K562 (cell line): ENCODE data around the gene KIF21A. TPM values are rescaled to one million over a fixed set of nuclear protein-coding genes. Genes with fewer than 3 reads are reported as not detected.

Experiments used
- ATAC-seq: fragments of 200-7000 bp; cut with Tn5 transposase; 3 replicates; pipeline ENCODE4 v1.9.1; 2020; ENCODE audit warnings: moderate library complexity
- BruUV-seq: library from RNA; stranded (reverse); fragments of 400-500 nt; replicated peaks from 2 replicates; lab custom pipeline; 2021; lab: Mats Ljungman, UMichigan
- CTCF ChIA-PET: fragments of 300-600 bp; formaldehyde crosslinking; extraction: SDS; loops from one replicate; lab custom pipeline; 2021; ENCODE audit warnings: low intra/inter-chr PET ratio; lab: Yijun Ruan, JAX
- POLR2A ChIA-PET: fragments of 300-600, 350-650 bp; sonication (Branson Sonifier 250); formaldehyde crosslinking; extraction: SDS; loops from one replicate; lab custom pipeline; 2021; ENCODE audit warnings: antibody characterized with exemption, inconsistent platforms; lab: Yijun Ruan, JAX
- DNase-seq, 4 experiments: peaks; one replicate each; pipeline versions ENCODE4 v3.0.0 to v3.0.0-alpha.2; 2011 to 2018; ENCODE audit warnings: low spot score in 3 of 4, mixed read lengths in 3 of 4; ENCODE audit errors: extremely low read depth in 1 of 4
- FAIRE-seq: peaks from 2 replicates; lab custom pipeline; 2011; peaks lifted over from hg19 to GRCh38; lab: Jason Lieb, UNC
- H2AFZ ChIP-seq: 2 replicates; pipeline ENCODE4 v1.6.0; 2011; ENCODE audit warnings: low read depth, low read length, control low read depth, inconsistent platforms
- H3K27ac ChIP-seq: fragments of 200-600 bp; 3 replicates; pipeline ENCODE4 v1.8.0; 2011; ENCODE audit warnings: low read depth, mild to moderate bottlenecking, control low read depth, inconsistent platforms, low read length, moderate library complexity, mixed read lengths; ENCODE audit errors: extremely low read depth
- H3K27me3 ChIP-seq, 2 experiments: fragments of 300-600 bp in 1 of 2; 2 replicates in 1 of 2; 3 replicates in 1 of 2; pipeline versions ENCODE4 v1.6.0 to v1.8.0; 2011; ENCODE audit warnings: inconsistent platforms in 2 of 2, low read length in 2 of 2, mild to moderate bottlenecking in 1 of 2, mixed read lengths in 1 of 2, moderate library complexity in 1 of 2; ENCODE audit not compliant: control insufficient read depth in 2 of 2, insufficient read depth in 2 of 2
- H3K36me3 ChIP-seq: fragments of 300-600 bp; 3 replicates; pipeline ENCODE4 v1.8.0; 2011; ENCODE audit warnings: mild to moderate bottlenecking, low read length, inconsistent platforms; ENCODE audit not compliant: control insufficient read depth, insufficient read depth
- H3K4me1 ChIP-seq, 2 experiments: fragments of 200-600 bp in 1 of 2; replicated peaks in 1 of 2; 2 replicates in 1 of 2; 3 replicates in 1 of 2; pipeline versions ENCODE4 v1.5.1 to v1.8.0; 2011; ENCODE audit warnings: inconsistent platforms in 2 of 2, low read length in 2 of 2, mild to moderate bottlenecking in 1 of 2, mixed read lengths in 1 of 2, moderate library complexity in 1 of 2; ENCODE audit not compliant: control insufficient read depth in 2 of 2, insufficient read depth in 2 of 2
- H3K4me2 ChIP-seq: 2 replicates; pipeline ENCODE4 v1.6.1; 2011; ENCODE audit warnings: low read length, control low read depth, inconsistent platforms, mixed read lengths; ENCODE audit not compliant: insufficient read depth
- H3K4me3 ChIP-seq: fragments of 200-600 bp; sonication (generic), shearing (Covaris generic); 2 replicates; pipeline ENCODE4 v1.5.1; 2016; ENCODE audit warnings: control low read depth, inconsistent platforms
- H3K79me2 ChIP-seq: fragments of 200-600 bp; 3 replicates; pipeline ENCODE4 v1.8.0; 2011; ENCODE audit warnings: low read length, inconsistent platforms; ENCODE audit not compliant: control insufficient read depth, insufficient read depth
- H3K9ac ChIP-seq, 2 experiments: 2 replicates each; pipeline versions ENCODE4 v1.6.0 to v1.6.1; 2011; ENCODE audit warnings: low read depth in 2 of 2, low read length in 2 of 2, control low read depth in 1 of 2, inconsistent platforms in 1 of 2, mild to moderate bottlenecking in 1 of 2, mixed read lengths in 1 of 2; ENCODE audit not compliant: insufficient read depth in 1 of 2
- H3K9me1 ChIP-seq: one replicate; pipeline ENCODE4 v1.6.0; 2011; ENCODE audit warnings: inconsistent platforms, mild to moderate bottlenecking, low read length, moderate library complexity; ENCODE audit not compliant: control insufficient read depth, insufficient read depth
- H3K9me3 ChIP-seq: replicated peaks from 2 replicates; pipeline ENCODE4 v1.5.1; 2011; ENCODE audit warnings: low read depth, low read length, inconsistent platforms; ENCODE audit not compliant: control insufficient read depth, insufficient read depth
- H4K20me1 ChIP-seq: replicated peaks from 2 replicates; pipeline ENCODE4 v1.6.1; 2011; ENCODE audit warnings: low read length, inconsistent platforms, mixed read lengths; ENCODE audit not compliant: control insufficient read depth, insufficient read depth
- CREB1 ChIP-seq, 2 experiments: sonication (generic) in 1 of 2; formaldehyde crosslinking in 1 of 2; IDR thresholded peaks; 2 replicates each; pipeline versions ENCODE4 v1.6.1 to v1.8.0; 2012 to 2022; ENCODE audit warnings: inconsistent platforms in 1 of 2, mild to moderate bottlenecking in 1 of 2, missing genetic modification reagents in 1 of 2, moderate library complexity in 1 of 2
- E2F4 ChIP-seq: sonication (generic); formaldehyde crosslinking; IDR thresholded peaks from 2 replicates; pipeline ENCODE4 v1.8.0; 2022; ENCODE audit warnings: mild to moderate bottlenecking, low read depth, missing genetic modification reagents
- ELK1 ChIP-seq: sonication (generic); formaldehyde crosslinking; IDR thresholded peaks from 2 replicates; pipeline ENCODE4 v1.8.1; 2022; ENCODE audit warnings: missing genetic modification reagents
- FOXK2 ChIP-seq, 2 experiments: fragments of 450-650 bp; IDR thresholded peaks in 1 of 2; conservative IDR thresholded peaks in 1 of 2; 2 replicates each; pipeline ENCODE4 v1.6.1; 2016; ENCODE audit warnings: low read depth in 2 of 2, mild to moderate bottlenecking in 1 of 2
- NFE2L1 ChIP-seq: fragments of 450-650 bp; IDR thresholded peaks from 2 replicates; pipeline ENCODE4 v1.6.1; 2016; ENCODE audit warnings: missing genetic modification characterization, low read depth, mild to moderate bottlenecking, missing compliant biosample characterization, moderate library complexity, borderline replicate concordance
- PYGO2 ChIP-seq: fragments of 450-650 bp; IDR thresholded peaks from 2 replicates; pipeline ENCODE4 v1.6.1; 2016; ENCODE audit warnings: mild to moderate bottlenecking, missing genetic modification characterization, moderate library complexity, missing compliant biosample characterization
- WGBS: fragments of 100-300 bp; shearing (Covaris generic); methylation state at CpG from one replicate; pipeline ENCODE4 v1.1.6; 2016; ENCODE audit warnings: low coverage, mixed read lengths; ENCODE audit not compliant: insufficient coverage; ENCODE audit errors: missing lambda C conversion rate; 5-methylcytosine and 5-hydroxymethylcytosine counted together
- in situ Hi-C: fragments of 300-500 bp; cut with MboI; formaldehyde crosslinking; loops from 4 replicates; pipeline ENCODE4 v1.15.0; 2018; ENCODE audit warnings: inconsistent platforms, mixed read lengths
- intact Hi-C: fragments of 100-400 bp; cut with micrococcal nuclease; formaldehyde crosslinking; loops from 2 replicates; pipeline ENCODE4 v1.14.2; 2022
- polyA plus RNA-seq, 8 experiments: library from polyadenylated mRNA; depleted of rRNA in 4 of 8; stranded (reverse) in 5 of 8; unstranded in 3 of 8; fragments of >200 nt; fragmentation: Nextera tagmentation in 2 of 8; fragmentation: Illumina TruSeq in 1 of 8; extraction: Ambion mirVana in 2 of 8; extraction: Trizol in 1 of 8; gene quantifications; 2 replicates each; pipeline versions ENCODE4 v1.2.1 to v1.2.3, GENCODE V29; 2011 to 2014; ENCODE audit warnings: inconsistent platforms in 1 of 8, missing spikeins in 1 of 8
- total RNA-seq, 7 experiments: library from RNA; depleted of rRNA in 6 of 7; stranded (reverse); fragments of >200 nt in 6 of 7; fragmentation: Illumina TruSeq in 2 of 7; extraction: Trizol in 2 of 7; gene quantifications; 2 replicates each; pipeline versions ENCODE4 v1.2.1 to v1.2.3, GENCODE V29; 2011 to 2021; ENCODE audit warnings: low replicate concordance in 1 of 7

KIF21A gene
- total and polyA plus RNA-seq, 9 of the 15 experiments (the other 6 are each of a cell fraction or from before 2014, with no cell fraction given): 17.7 to 45.0 (median 30.3) TPM

- WGBS: 0% methylated on average over 1 of the region's 1 CpG
- in situ Hi-C loops: loop anchor here (25.0 kb wide), 1 partner anchor 915 kb away; no protein-coding TSS in a partner anchor
- CTCF ChIA-PET: no interaction called here
These were observed 190.3 kb downstream of the KIF21A start for GRCh38 chr12:39252628-39253027.

More at GRCh38 chr12:39252628-39253027, 190.3 kb downstream of the KIF21A start:
- no peak overlapping the region for H3K27ac ChIP-seq
- H4K20me1 ChIP-seq: no peaks in the 10 kb centered on the region
- ATAC-seq (no peak), DNase-seq (no peak), FAIRE-seq (no peak)
- no peaks in the 10 kb centered on the region for H3K27me3 ChIP-seq
- POLR2A ChIA-PET: no interaction called here
- BruUV-seq: no TSS peak
- no peak overlapping the region for H3K9ac ChIP-seq
- intact Hi-C loops: no loop called here
- no peak overlapping the region for H2AFZ ChIP-seq
- H3K36me3 ChIP-seq: no peaks in the 10 kb centered on the region
- TF ChIP-seq PYGO2 (no peak), ELK1 (no peak), E2F4 (CRISPR knock-in tag) (no peak), CREB1 (IDR thresholded peaks at IDR 0.05) (no peak), CREB1 (CRISPR knock-in tag; IDR thresholded peaks at IDR 0.05) (no peak), FOXK2 (conservative IDR thresholded peaks at IDR 0.05 in 1 of 2, IDR thresholded peaks at IDR 0.05 in 1 of 2; ENCODE audit: low read depth in 2 of 2) (no peak), NFE2L1 (no peak)
- H3K79me2 ChIP-seq: no peaks in the 10 kb centered on the region
- H3K4me2 ChIP-seq: no peak overlapping the region
- no peaks in the 10 kb centered on the region for H3K9me3 ChIP-seq
- no peaks in the 10 kb centered on the region for H3K4me1 ChIP-seq
- no peak overlapping the region for H3K4me3 ChIP-seq
- no peaks in the 10 kb centered on the region for H3K9me1 ChIP-seq

Other genes with a start within 250 kb of the KIF21A start
- 0.04 TPM in 1 of 2 replicates, not detected in the other for gene ABCD2, start 176.7 kb upstream of the KIF21A start, total RNA-seq (2014; rRNA removed)
- gene ABCD2, start 176.7 kb upstream of the KIF21A start, total RNA-seq (2014; rRNA removed; fragmentation: Illumina TruSeq; extraction: Trizol): 0.03 and 0.04 TPM in 2 replicates
- gene ABCD2, start 176.7 kb upstream of the KIF21A start, total RNA-seq (2015; rRNA removed; fragmentation: Illumina TruSeq; extraction: Trizol): 0.04 and 0.07 TPM in 2 replicates
- gene ABCD2, start 176.7 kb upstream of the KIF21A start, total RNA-seq (2021): 0.04 TPM in 1 of 2 replicates, not detected in the other
- gene ABCD2, start 176.7 kb upstream of the KIF21A start, polyA plus RNA-seq (2011; rRNA removed): not detected in 2 replicates
- 0.01 TPM in 1 of 2 replicates, not detected in the other for gene ABCD2, start 176.7 kb upstream of the KIF21A start, polyA plus RNA-seq (2014; fragmentation: Illumina TruSeq; extraction: Trizol)
- under 1 TPM; 0.03 to 0.08 TPM for gene ABCD2, start 176.7 kb upstream of the KIF21A start, polyA plus RNA-seq (2014; fragmentation: Nextera tagmentation; extraction: Ambion mirVana)
- gene ABCD2, start 176.7 kb upstream of the KIF21A start, polyA plus RNA-seq (2014; rRNA removed): not detected in 2 replicates